Measurements from ENCODE around the gene CHD9.

Gene CHD9

DNA sequence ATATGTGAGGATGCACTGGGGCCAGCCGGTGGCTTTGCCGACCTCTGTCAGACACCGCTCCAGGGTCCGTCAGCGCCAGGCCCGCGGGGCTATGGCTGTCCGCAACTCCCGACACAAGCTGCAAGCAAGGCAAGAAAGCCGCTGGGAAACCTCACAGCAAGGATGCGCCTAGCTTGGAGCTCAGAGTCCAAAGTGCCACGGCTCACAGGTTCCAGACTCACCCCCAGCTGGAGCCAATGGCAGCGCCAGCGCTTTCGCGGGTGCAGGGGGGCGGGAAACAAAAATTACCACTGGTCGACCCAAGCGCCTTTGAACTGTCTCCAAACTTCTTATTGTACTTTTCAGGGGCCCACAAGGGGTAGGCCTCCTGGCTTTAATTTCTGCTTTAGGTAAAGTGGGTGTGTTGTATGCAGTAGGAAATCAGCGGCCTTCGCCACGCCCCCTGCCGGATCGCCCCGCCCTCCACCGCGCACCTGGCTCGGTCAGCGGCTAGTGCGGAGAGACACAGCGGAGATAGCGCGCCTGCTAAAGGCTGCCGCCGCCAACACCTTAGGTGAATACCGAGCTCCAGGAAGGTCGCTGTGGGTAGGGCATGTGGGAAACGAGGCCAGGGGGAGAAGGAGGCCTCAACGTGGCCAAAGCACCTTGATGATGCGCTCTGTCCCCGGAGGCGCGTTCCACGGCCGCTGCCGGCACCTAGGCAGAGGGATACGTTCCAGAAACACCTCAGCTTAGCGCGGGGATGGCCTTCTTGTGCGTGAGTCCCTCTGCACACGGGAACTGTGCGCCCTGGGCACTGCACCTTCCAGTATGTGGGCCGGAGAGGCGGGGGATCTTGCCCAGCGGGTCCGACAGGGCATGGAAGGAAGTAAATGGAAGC, 318.4 kb downstream of the CHD9 start:
- DNase-seq (ENCODE audit: low spot score) = no peak

DNA sequence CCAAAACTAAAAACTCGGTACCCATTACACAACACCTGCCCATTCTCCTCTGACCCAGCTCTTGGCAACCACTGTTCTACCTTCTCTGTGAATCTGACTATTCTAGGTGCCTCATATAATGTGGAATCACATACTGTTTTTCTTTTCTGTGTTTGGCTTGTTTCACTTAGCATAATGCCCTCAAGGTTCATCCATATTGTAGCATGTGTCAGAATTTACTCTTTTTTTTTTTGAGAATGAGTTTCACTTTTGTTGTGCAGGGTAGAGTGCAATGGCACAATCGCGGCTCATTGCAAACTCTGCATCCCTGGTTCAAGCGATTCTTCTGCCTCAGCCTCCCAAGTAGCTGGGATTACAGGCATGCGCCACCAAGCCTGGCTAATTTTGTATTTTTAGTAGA, 320.0 kb downstream of the CHD9 start:
- no peak for DNase-seq (ENCODE audit: low spot score)

DNA sequence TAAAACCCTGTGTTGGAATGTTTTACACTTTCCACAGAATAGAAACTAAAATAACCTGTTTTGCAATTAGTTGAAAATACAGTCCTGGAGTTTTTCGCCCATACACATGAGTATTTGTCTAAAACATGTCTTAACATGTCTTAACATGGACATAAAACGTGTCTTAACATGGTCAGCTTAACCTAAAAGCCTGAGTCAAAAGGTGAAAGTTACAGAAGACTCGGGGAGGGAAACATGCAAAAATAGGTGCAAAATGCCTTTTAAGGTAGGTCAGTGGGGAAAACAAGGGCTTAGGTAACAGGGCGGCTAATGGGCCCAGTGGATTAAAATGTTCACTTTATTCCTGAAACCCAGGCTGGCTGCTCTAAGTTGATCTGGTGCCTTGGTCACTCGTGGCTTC, 323.3 kb downstream of the CHD9 start:
- no peak for DNase-seq (ENCODE audit: low spot score)

Measured in globus pallidus (tissue), 1 donor.